ENCODE measurements around the gene B4GALNT1.

DNA sequence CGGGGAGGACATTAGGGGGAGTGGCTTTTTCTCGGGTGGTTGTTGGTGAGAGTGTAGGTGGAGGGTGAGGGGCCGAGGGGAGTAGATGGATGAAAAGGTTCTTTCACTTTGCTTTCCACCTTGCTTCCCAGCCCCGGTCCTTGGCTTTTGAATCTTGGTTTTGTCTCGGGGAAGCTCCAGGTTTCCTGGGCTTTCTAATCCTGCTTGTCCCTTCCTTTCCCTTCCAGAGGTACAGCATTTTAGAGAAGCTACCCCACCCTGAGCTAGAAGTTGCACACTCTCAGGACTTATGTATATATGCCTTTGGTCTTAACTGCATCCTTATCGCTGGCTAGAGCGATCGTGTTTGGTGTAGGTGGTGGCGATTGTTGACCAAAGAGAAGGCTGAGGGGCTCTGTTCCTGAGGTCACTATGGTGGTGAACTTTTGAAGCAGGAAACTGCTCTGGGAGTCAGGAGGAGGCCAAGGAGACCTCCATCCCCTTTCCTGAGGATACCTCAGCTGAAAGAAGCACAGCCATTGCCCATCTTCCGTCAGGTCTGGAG, 41.1 kb downstream of the B4GALNT1 start:
- TF ChIP-seq HCFC1 (IDR thresholded peaks at IDR 0.05; ENCODE audit: low read length) (no peak), BACH1 (IDR thresholded peaks at IDR 0.05; ENCODE audit: borderline replicate concordance) (no peak), NR2C2 (IDR thresholded peaks at IDR 0.05; ENCODE audit: borderline replicate concordance, control insufficient read depth, insufficient read length, low read depth) (no peak), CHD1 (IDR thresholded peaks at IDR 0.05; ENCODE audit: low read depth, low read length) (no peak), EP300 (IDR thresholded peaks at IDR 0.05; ENCODE audit: borderline replicate concordance in 1 of 2, control insufficient read depth in 1 of 2, low read depth in 2 of 2, low read length in 2 of 2) (no peak), CREM (IDR thresholded peaks at IDR 0.05; ENCODE audit: low read depth) (no peak), BRCA1 (IDR thresholded peaks at IDR 0.05; ENCODE audit: low read depth, low read length) (no peak)
- TF ChIP-seq, protein P1, sequence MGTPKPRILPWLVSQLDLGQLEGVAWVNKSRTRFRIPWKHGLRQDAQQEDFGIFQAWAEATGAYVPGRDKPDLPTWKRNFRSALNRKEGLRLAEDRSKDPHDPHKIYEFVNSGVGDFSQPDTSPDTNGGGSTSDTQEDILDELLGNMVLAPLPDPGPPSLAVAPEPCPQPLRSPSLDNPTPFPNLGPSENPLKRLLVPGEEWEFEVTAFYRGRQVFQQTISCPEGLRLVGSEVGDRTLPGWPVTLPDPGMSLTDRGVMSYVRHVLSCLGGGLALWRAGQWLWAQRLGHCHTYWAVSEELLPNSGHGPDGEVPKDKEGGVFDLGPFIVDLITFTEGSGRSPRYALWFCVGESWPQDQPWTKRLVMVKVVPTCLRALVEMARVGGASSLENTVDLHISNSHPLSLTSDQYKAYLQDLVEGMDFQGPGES (IDR thresholded peaks at IDR 0.05): no peak
- TF ChIP-seq, protein P2, sequence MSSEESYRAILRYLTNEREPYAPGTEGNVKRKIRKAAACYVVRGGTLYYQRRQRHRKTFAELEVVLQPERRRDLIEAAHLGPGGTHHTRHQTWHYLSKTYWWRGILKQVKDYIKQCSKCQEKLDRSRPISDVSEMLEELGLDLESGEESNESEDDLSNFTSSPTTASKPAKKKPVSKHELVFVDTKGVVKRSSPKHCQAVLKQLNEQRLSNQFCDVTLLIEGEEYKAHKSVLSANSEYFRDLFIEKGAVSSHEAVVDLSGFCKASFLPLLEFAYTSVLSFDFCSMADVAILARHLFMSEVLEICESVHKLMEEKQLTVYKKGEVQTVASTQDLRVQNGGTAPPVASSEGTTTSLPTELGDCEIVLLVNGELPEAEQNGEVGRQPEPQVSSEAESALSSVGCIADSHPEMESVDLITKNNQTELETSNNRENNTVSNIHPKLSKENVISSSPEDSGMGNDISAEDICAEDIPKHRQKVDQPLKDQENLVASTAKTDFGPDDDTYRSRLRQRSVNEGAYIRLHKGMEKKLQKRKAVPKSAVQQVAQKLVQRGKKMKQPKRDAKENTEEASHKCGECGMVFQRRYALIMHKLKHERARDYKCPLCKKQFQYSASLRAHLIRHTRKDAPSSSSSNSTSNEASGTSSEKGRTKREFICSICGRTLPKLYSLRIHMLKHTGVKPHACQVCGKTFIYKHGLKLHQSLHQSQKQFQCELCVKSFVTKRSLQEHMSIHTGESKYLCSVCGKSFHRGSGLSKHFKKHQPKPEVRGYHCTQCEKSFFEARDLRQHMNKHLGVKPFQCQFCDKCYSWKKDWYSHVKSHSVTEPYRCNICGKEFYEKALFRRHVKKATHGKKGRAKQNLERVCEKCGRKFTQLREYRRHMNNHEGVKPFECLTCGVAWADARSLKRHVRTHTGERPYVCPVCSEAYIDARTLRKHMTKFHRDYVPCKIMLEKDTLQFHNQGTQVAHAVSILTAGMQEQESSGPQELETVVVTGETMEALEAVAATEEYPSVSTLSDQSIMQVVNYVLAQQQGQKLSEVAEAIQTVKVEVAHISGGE (CRISPR knock-in tag; IDR thresholded peaks at IDR 0.05): no peak
- TF ChIP-seq, protein P3, sequence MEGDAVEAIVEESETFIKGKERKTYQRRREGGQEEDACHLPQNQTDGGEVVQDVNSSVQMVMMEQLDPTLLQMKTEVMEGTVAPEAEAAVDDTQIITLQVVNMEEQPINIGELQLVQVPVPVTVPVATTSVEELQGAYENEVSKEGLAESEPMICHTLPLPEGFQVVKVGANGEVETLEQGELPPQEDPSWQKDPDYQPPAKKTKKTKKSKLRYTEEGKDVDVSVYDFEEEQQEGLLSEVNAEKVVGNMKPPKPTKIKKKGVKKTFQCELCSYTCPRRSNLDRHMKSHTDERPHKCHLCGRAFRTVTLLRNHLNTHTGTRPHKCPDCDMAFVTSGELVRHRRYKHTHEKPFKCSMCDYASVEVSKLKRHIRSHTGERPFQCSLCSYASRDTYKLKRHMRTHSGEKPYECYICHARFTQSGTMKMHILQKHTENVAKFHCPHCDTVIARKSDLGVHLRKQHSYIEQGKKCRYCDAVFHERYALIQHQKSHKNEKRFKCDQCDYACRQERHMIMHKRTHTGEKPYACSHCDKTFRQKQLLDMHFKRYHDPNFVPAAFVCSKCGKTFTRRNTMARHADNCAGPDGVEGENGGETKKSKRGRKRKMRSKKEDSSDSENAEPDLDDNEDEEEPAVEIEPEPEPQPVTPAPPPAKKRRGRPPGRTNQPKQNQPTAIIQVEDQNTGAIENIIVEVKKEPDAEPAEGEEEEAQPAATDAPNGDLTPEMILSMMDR (IDR thresholded peaks at IDR 0.05 in 2 of 3, conservative IDR thresholded peaks at IDR 0.05 in 1 of 3; ENCODE audit: control insufficient read depth in 2 of 3, extremely low read depth in 1 of 3, insufficient read depth in 1 of 3, low read depth in 3 of 3, low read length in 3 of 3): no peak
